Ishikawa (cell line): ENCODE results near the gene LCA5L.

Experiments used
- CEBPB ChIP-seq: IDR thresholded peaks from 2 replicates; pipeline ENCODE4 v1.6.1; 2012
- CREB1 ChIP-seq: IDR thresholded peaks from 2 replicates; pipeline ENCODE4 v1.6.1; 2012; ENCODE audit warnings: low read depth
- EGR1 ChIP-seq: IDR thresholded peaks from 2 replicates; pipeline ENCODE4 v1.6.1; 2012
- EP300 ChIP-seq: IDR thresholded peaks from 2 replicates; pipeline ENCODE4 v1.6.1; 2012; ENCODE audit warnings: borderline replicate concordance
- FOXM1 ChIP-seq: IDR thresholded peaks from 2 replicates; pipeline ENCODE4 v1.6.1; 2012; ENCODE audit warnings: low read depth, borderline replicate concordance
- NFIC ChIP-seq: IDR thresholded peaks from 2 replicates; pipeline ENCODE4 v1.6.1; 2012
- RAD21 ChIP-seq: IDR thresholded peaks from 2 replicates; pipeline ENCODE4 v1.6.1; 2012; ENCODE audit warnings: low read depth
- TAF1 ChIP-seq: IDR thresholded peaks from 2 replicates; pipeline ENCODE4 v1.6.1; 2012; ENCODE audit warnings: low read depth, mild to moderate bottlenecking
- TCF12 ChIP-seq: IDR thresholded peaks from 2 replicates; pipeline ENCODE4 v1.6.1; 2012; ENCODE audit warnings: low read depth
- TEAD4 ChIP-seq: IDR thresholded peaks from 2 replicates; pipeline ENCODE4 v1.6.1; 2012
- YY1 ChIP-seq: IDR thresholded peaks from 2 replicates; pipeline ENCODE4 v1.6.1; 2012; ENCODE audit warnings: low read depth
- ZBTB7A ChIP-seq: IDR thresholded peaks from 2 replicates; pipeline ENCODE4 v1.6.1; 2012; ENCODE audit warnings: low read depth
- TF ChIP-seq, protein P1 (sequence below): IDR thresholded peaks from 2 replicates; pipeline ENCODE4 v1.6.1; 2012
- TF ChIP-seq, protein P2 (sequence below): IDR thresholded peaks from 2 replicates; pipeline ENCODE4 v1.6.1; 2012
- TF ChIP-seq, protein P3 (sequence below): IDR thresholded peaks from 2 replicates; pipeline ENCODE4 v1.6.1; 2012; ENCODE audit warnings: low read depth, mild to moderate bottlenecking

The LCA5L gene

DNA sequence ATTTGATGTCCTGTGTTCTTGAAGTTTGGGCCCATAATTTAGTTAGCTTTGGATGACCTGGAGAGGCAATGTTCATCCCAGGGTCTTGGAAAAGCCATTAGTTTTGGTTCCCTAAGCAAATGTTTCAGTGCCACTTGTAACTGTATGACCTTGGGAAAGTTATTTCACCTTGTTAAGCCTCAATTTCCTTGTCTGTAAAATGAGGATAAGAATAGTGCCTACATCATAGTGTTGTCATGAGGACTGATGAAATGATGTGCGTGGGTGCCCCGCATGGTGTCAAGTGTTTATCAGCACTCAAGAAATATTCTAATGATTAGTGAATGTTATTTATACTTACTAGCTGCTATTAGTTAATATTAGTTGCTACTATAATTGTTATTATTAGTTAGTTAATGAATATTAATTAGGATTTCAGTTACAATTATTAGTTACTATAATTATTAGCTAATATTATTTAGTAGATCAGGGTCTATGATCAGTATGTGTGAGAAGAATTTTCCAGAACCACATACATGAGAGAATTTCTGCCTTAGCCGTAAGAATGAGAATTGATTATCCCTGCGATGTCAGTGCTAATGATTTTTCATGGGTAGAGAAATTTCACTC is 8.1 kb upstream of the LCA5L start:
- TF ChIP-seq, protein P1, sequence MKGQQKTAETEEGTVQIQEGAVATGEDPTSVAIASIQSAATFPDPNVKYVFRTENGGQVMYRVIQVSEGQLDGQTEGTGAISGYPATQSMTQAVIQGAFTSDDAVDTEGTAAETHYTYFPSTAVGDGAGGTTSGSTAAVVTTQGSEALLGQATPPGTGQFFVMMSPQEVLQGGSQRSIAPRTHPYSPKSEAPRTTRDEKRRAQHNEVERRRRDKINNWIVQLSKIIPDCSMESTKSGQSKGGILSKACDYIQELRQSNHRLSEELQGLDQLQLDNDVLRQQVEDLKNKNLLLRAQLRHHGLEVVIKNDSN: no peak
- TF ChIP-seq TAF1 (no peak), EP300 (no peak), ZBTB7A (no peak), EGR1 (no peak), CEBPB (no peak), TEAD4 (no peak), CREB1 (no peak), FOXM1 (no peak), NFIC (no peak), RAD21 (no peak), YY1 (no peak), TCF12 (no peak)
- TF ChIP-seq, protein P2, sequence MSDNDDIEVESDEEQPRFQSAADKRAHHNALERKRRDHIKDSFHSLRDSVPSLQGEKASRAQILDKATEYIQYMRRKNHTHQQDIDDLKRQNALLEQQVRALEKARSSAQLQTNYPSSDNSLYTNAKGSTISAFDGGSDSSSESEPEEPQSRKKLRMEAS: no peak
- TF ChIP-seq, protein P3, sequence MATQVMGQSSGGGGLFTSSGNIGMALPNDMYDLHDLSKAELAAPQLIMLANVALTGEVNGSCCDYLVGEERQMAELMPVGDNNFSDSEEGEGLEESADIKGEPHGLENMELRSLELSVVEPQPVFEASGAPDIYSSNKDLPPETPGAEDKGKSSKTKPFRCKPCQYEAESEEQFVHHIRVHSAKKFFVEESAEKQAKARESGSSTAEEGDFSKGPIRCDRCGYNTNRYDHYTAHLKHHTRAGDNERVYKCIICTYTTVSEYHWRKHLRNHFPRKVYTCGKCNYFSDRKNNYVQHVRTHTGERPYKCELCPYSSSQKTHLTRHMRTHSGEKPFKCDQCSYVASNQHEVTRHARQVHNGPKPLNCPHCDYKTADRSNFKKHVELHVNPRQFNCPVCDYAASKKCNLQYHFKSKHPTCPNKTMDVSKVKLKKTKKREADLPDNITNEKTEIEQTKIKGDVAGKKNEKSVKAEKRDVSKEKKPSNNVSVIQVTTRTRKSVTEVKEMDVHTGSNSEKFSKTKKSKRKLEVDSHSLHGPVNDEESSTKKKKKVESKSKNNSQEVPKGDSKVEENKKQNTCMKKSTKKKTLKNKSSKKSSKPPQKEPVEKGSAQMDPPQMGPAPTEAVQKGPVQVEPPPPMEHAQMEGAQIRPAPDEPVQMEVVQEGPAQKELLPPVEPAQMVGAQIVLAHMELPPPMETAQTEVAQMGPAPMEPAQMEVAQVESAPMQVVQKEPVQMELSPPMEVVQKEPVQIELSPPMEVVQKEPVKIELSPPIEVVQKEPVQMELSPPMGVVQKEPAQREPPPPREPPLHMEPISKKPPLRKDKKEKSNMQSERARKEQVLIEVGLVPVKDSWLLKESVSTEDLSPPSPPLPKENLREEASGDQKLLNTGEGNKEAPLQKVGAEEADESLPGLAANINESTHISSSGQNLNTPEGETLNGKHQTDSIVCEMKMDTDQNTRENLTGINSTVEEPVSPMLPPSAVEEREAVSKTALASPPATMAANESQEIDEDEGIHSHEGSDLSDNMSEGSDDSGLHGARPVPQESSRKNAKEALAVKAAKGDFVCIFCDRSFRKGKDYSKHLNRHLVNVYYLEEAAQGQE: no peak

DNA sequence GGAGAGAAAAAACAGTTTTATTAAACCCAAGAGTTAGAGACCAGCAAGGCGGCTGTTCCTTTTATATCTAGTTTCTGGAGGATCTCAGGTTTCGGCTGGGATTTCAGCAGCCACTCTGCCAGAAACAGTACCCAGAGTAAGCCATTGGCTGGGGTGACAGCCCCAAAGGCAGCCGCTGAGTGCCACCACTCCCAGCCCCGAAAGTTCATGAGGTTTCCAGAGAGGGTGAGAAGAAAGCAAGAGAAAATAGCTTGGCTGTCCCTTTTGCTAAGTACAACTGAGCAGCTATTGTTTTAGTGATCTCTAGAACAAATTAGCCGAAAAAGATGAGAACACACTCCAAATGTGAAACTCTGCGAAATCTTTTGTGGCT is 7.4 kb upstream of the LCA5L start:
- TF ChIP-seq ZBTB7A (no peak), YY1 (no peak), EGR1 (no peak), NFIC (no peak), CREB1 (no peak), EP300 (no peak), FOXM1 (no peak), CEBPB (no peak), TEAD4 (no peak), TAF1 (no peak), TCF12 (no peak), RAD21 (no peak)
- TF ChIP-seq, protein P2: no peak
- TF ChIP-seq, protein P1: no peak
- TF ChIP-seq, protein P3: no peak

DNA sequence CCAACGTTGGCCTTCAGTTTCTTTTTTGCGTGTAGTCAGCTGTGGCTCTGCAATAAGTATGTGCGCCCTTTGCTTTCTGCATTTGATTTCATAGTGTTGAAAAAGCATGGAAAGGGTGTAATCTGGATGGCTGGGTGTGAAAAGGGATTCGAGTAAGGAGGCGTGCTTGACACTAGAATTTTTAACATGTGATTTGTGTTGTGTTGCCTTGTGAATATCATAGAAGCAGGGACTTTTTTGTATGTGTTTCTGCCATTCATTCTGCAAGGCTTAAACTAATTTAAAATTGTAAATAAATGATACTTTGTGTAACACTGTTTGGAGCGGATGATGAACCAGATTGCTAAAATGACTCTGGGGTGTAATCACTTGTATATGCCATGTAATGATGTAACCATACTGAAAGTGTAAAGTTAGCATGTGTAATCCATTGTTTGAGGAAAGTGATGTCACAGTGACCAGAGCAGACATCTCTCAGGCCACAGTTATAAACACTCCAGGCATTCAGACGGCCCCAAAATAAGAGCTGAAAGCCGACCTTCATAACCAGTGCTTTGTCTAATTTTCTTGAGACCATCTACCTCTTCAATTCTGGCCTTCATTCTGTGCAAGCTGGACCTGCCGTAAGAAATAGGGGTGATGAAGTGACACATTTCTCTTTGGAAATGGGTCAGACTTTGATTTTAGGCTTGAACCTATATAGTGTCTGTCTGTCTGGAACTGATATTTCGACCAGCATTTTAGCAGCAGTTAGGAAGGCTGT is 6.8 kb upstream of the LCA5L start:
- no peak for TF ChIP-seq EGR1
- TF ChIP-seq TCF12: no peak
- TF ChIP-seq, protein P1: no peak
- TF ChIP-seq TEAD4: no peak
- TF ChIP-seq CEBPB: no peak
- TF ChIP-seq, protein P3: no peak
- no peak for TF ChIP-seq YY1
- no peak for TF ChIP-seq FOXM1
- no peak for TF ChIP-seq CREB1
